ENCODE results near the gene SHH.
"Not testable (repeated sequence)": the region's sequence is repeated elsewhere in the genome, so short reads cannot be mapped to it uniquely, and the experiment has no call there.

SHH gene

GRCh38 chr7:155842496-155843265, 30.4 kb upstream of the SHH start:
- DNase-seq = no peak

GRCh38 chr7:155840909-155841308, 28.6 kb upstream of the SHH start:
- DNase-seq = no peak

GRCh38 chr7:155840262-155840885, 28.1 kb upstream of the SHH start:
- DNase-seq = no peak

- no peak for DNase-seq
Measured at GRCh38 chr7:155839461-155839860, 27.2 kb upstream of the SHH start.

- DNase-seq = not testable (repeated sequence)
Measured at GRCh38 chr7:155838312-155838711, 26.0 kb upstream of the SHH start.

GRCh38 chr7:155837126-155837479, 24.8 kb upstream of the SHH start:
- no peak for DNase-seq

GRCh38 chr7:155836216-155837125, 24.2 kb upstream of the SHH start:
- no peak for DNase-seq

GRCh38 chr7:155835446-155836215, 23.4 kb upstream of the SHH start:
- DNase-seq = no peak

GRCh38 chr7:155834486-155835048, 22.3 kb upstream of the SHH start:
- DNase-seq = no peak

GRCh38 chr7:155833651-155834050, 21.4 kb upstream of the SHH start:
- peak in 1 of 2 experiments; percentile 32 for DNase-seq

- DNase-seq = no peak
Measured at GRCh38 chr7:155832581-155832981, 20.3 kb upstream of the SHH start.

- no peak for DNase-seq
Measured at GRCh38 chr7:155831807-155832524, 19.7 kb upstream of the SHH start.

- DNase-seq = no peak
Measured at GRCh38 chr7:155830961-155831806, 18.9 kb upstream of the SHH start.

GRCh38 chr7:155829796-155830470, 17.7 kb upstream of the SHH start:
- DNase-seq = no peak

GRCh38 chr7:155825336-155825735, 13.1 kb upstream of the SHH start:
- no peak for DNase-seq

GRCh38 chr7:155824227-155824886, 12.1 kb upstream of the SHH start:
- no peak for DNase-seq

- no peak for DNase-seq
Measured at GRCh38 chr7:155821851-155822250, 9.6 kb upstream of the SHH start.

- no peak for DNase-seq
Measured at GRCh38 chr7:155820788-155821187, 8.5 kb upstream of the SHH start.

- DNase-seq = no peak
Measured at GRCh38 chr7:155820246-155820645, 8.0 kb upstream of the SHH start.

GRCh38 chr7:155819186-155819585, 6.9 kb upstream of the SHH start:
- DNase-seq = no peak
